Omental fat pad (tissue), 4 donors: ENCODE results near the gene SMARCC1. TPM values are rescaled to one million over a fixed set of nuclear protein-coding genes. Genes with fewer than 3 reads are reported as not detected.

Source experiments
- ATAC-seq: fragments of 150-250 bp; one replicate; pipeline ENCODE4 v1.9.1; 2016; ENCODE audit warnings: mild to moderate bottlenecking, moderate library complexity; ENCODE audit not compliant: low FRiP score
- DNase-seq: peaks from one replicate; pipeline ENCODE4 v3.0.0-alpha.2; 2019; ENCODE audit warnings: low spot score
- CTCF ChIP-seq, 3 donors: fragments of 450-650 bp; IDR thresholded peaks; one replicate each; pipeline ENCODE4 v1.5.1; 2016 to 2017; ENCODE audit warnings: antibody characterized with exemption in 3 of 3, mild to moderate bottlenecking in 3 of 3, moderate library complexity in 2 of 3
- small RNA-seq: library from RNA; depleted of rRNA; stranded (forward); fragments of <200 nt; gene quantifications from one replicate; pipeline ENCODE3, GENCODE V24; 2016
- total RNA-seq, 4 donors: library from RNA; depleted of rRNA; stranded (reverse); fragments of >200 nt; gene quantifications; one replicate each; pipeline ENCODE4 v1.1.0, GENCODE V29; 2016

Gene SMARCC1
- total RNA-seq, 4 donors from 2014 or later = 21.3 to 43.4 (median 32.2) TPM

- TF ChIP-seq CTCF (IDR thresholded peaks at IDR 0.05) = no peak
- DNase-seq = no peak
- no peak for ATAC-seq
These were observed 240.0 kb downstream of the SMARCC1 start for GRCh38 chr3:47541583-47542108.

- no peak for ATAC-seq
These were observed 241.4 kb downstream of the SMARCC1 start for GRCh38 chr3:47540281-47540680.

GRCh38 chr3:47536967-47537366 is 244.7 kb downstream of the SMARCC1 start:
- no peak for TF ChIP-seq CTCF (IDR thresholded peaks at IDR 0.05)
- ATAC-seq (no peak), DNase-seq (no peak)

More at GRCh38 chr3:47540281-47540680, 241.4 kb downstream of the SMARCC1 start:
- TF ChIP-seq CTCF (IDR thresholded peaks at IDR 0.05) = no peak
- DNase-seq = no peak

GRCh38 chr3:47536221-47536891 is 245.3 kb downstream of the SMARCC1 start:
- no peak for DNase-seq
- TF ChIP-seq CTCF (IDR thresholded peaks at IDR 0.05) = no peak

More at GRCh38 chr3:47536221-47536891, 245.3 kb downstream of the SMARCC1 start:
- no peak for ATAC-seq

Small RNA genes lying within 50 kb of the gene (small RNA-seq; reads per million reads assigned to genes)
- gene RF02271 (not detected), gene RN7SL870P (not detected)

Other genes starting within 250 kb of the SMARCC1 start
- 1 to 10 TPM in 3 of 4 donors, under 1 TPM in 1; 0.47 to 4.7 (median 1.2) TPM for gene CSPG5, start 203.0 kb downstream of the SMARCC1 start, total RNA-seq
- 10 to 100 TPM; 43.4 to 91.7 (median 51.5) TPM for gene DHX30, start 21.2 kb upstream of the SMARCC1 start, total RNA-seq
- 100 to 1,000 TPM; 108 to 186 (median 150) TPM for gene MAP4, start 234.5 kb upstream of the SMARCC1 start, total RNA-seq